ENCODE results near the gene FBXO11. TPM values are rescaled to one million over a fixed set of nuclear protein-coding genes. Genes with fewer than 3 reads are reported as not detected.
"Not testable (repeated sequence)": the region's sequence is repeated elsewhere in the genome, so short reads cannot be mapped to it uniquely, and the experiment has no call there.

The FBXO11 gene
- total RNA-seq, 4 donors from 2014 or later: 37.3 to 53.8 (median 47.0) TPM

- Histone ChIP-seq H3K36me3 (no peaks in the 10 kb centered on the region), H3K4me3 (no peak overlapping the region), H3K9me3 (no peaks in the 10 kb centered on the region), H3K27ac (replicated peaks in 1 of 4) (peak overlapping the region; percentile 6 to 60 (median 50)), H3K4me1 (peaks cover 31 to 82% (median 76%) of the 10 kb centered on the region in 4 donors), H3K27me3 (no peaks in the 10 kb centered on the region)
- WGBS: 67% methylated on average over 25 of the region's 25 CpGs
- no peak for DNase-seq (ENCODE audit: extremely low spot score)
- intact Hi-C loops (cut with DNase I): loop anchor here (5.0 kb wide), 1 partner anchor 33 kb away; no protein-coding TSS in a partner anchor
- TF ChIP-seq CTCF (IDR thresholded peaks at IDR 0.05) (no peak), POLR2AphosphoS5 (IDR thresholded peaks at IDR 0.05) (no peak), EP300 (IDR thresholded peaks at IDR 0.05) (no peak), POLR2A (IDR thresholded peaks at IDR 0.05; ENCODE audit: low read depth) (no peak)
Observed at GRCh38 chr2:47899915-47900816, 6.1 kb downstream of the FBXO11 start.

GRCh38 chr2:47897883-47898731, 8.2 kb downstream of the FBXO11 start:
- Histone ChIP-seq H3K36me3 (no peaks in the 10 kb centered on the region), H3K4me3 (no peak overlapping the region), H3K27ac (replicated peaks in 1 of 4) (no peak overlapping the region), H3K9me3 (no peaks in the 10 kb centered on the region), H3K4me1 (peaks cover 36 to 91% (median 90%) of the 10 kb centered on the region in 4 donors), H3K27me3 (no peaks in the 10 kb centered on the region)
- DNase-seq (ENCODE audit: extremely low spot score): no peak
- TF ChIP-seq POLR2AphosphoS5 (IDR thresholded peaks at IDR 0.05): no peak
- no peak for TF ChIP-seq EP300 (IDR thresholded peaks at IDR 0.05)
- TF ChIP-seq POLR2A (IDR thresholded peaks at IDR 0.05; ENCODE audit: low read depth): no peak
- no peak for TF ChIP-seq CTCF (IDR thresholded peaks at IDR 0.05)
- 25% methylated on average over 4 of the region's 4 CpGs for WGBS
- intact Hi-C loops (cut with DNase I): no loop called here

DNA sequence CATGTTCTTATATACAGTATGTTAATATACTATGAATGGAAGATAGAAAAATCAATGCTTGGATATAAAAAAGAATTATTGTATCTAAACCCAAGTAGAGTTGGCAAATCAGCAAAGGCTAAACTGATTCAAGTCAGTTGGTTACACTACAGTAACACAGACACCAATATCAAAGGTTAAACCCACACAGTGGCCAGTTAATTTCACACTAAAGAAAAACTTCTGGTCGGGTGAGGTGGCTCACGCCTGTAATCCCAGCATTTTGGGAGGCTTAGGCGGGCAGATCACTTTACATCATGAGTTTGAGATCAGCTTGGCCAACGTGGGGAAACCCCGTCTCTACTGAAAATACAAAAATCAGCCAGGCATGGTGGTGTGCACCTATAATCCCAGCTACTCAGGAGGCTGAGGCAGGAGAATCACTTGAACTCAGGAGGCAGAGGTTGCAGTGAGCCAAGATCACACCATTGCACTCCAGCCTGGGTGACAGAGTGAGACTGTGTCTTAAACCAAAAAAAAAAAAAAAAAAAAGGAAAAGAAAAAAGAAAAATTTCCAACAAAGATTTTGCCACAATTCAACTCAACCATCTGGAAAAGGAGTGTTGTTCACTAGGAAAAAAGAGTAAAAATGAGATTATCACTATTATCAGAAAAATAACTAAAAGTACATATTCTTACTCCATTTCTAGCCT, 9.0 kb downstream of the FBXO11 start:
- 91% methylated on average over 5 of the region's 5 CpGs for WGBS

GRCh38 chr2:47896450-47896968, 9.8 kb downstream of the FBXO11 start:
- Histone ChIP-seq H3K4me3 (no peak overlapping the region), H3K36me3 (no peaks in the 10 kb centered on the region), H3K27ac (replicated peaks in 1 of 4) (no peak overlapping the region), H3K4me1 (peaks cover 44 to 91% (median 90%) of the 10 kb centered on the region in 4 donors), H3K9me3 (no peaks in the 10 kb centered on the region), H3K27me3 (no peaks in the 10 kb centered on the region)
- intact Hi-C loops (cut with DNase I): no loop called here
- TF ChIP-seq POLR2AphosphoS5 (IDR thresholded peaks at IDR 0.05): no peak
- TF ChIP-seq EP300 (IDR thresholded peaks at IDR 0.05): no peak
- TF ChIP-seq POLR2A (IDR thresholded peaks at IDR 0.05; ENCODE audit: low read depth): no peak
- no peak for TF ChIP-seq CTCF (IDR thresholded peaks at IDR 0.05)
- WGBS: 90% methylated on average over 5 of the region's 5 CpGs
- DNase-seq (ENCODE audit: extremely low spot score): no peak

More for the DNA sequence above, 9.0 kb downstream of the FBXO11 start:
- H3K27ac ChIP-seq (replicated peaks in 1 of 4); intact Hi-C loops (cut with DNase I); H3K9me3 ChIP-seq; DNase-seq (ENCODE audit: extremely low spot score); H3K4me3 ChIP-seq; H3K36me3 ChIP-seq; H3K27me3 ChIP-seq: not testable (repeated sequence)
- H3K4me1 ChIP-seq: peaks cover 37 to 91% (median 90%) of the 10 kb centered on the region in 4 donors
